Measurements from ENCODE around the gene TSTD1.

- TF ChIP-seq EZH2phosphoT487 (IDR thresholded peaks at IDR 0.05; ENCODE audit: insufficient read depth, low read depth): no peak
- TF ChIP-seq EZH2 (IDR thresholded peaks at IDR 0.05; ENCODE audit: insufficient read depth, poor library complexity, severe bottlenecking): no peak
Measured at GRCh38 chr1:161032409-161032808, 6.4 kb downstream of the TSTD1 start.
